Putamen (tissue), 1 donor: Measurements from ENCODE around the gene MSANTD7.
"Not testable (repeated sequence)": the region's sequence is repeated elsewhere in the genome, so short reads cannot be mapped to it uniquely, and the experiment has no call there.

Experiments
- DNase-seq: peaks from one replicate; pipeline ENCODE4 v3.0.0-alpha.2; 2016; ENCODE audit warnings: low spot score

The MSANTD7 gene

GRCh38 chr10:14837003-14837756, 926 bp upstream of the MSANTD7 start:
- DNase-seq: no peak

- DNase-seq: peak; percentile 16
Observed at GRCh38 chr10:14838582-14839304, 637 bp downstream of the MSANTD7 start.

GRCh38 chr10:14839305-14839695, 1.2 kb downstream of the MSANTD7 start:
- no peak for DNase-seq

GRCh38 chr10:14840178-14840577, 2.1 kb downstream of the MSANTD7 start:
- no peak for DNase-seq

GRCh38 chr10:14843327-14843988, 5.4 kb downstream of the MSANTD7 start:
- DNase-seq: no peak

- DNase-seq: no peak
Observed at GRCh38 chr10:14844948-14845347, 6.8 kb downstream of the MSANTD7 start.

GRCh38 chr10:14852236-14852635, 14.1 kb downstream of the MSANTD7 start:
- no peak for DNase-seq

GRCh38 chr10:14855453-14855852, 17.3 kb downstream of the MSANTD7 start:
- no peak for DNase-seq

- DNase-seq: no peak
Observed at GRCh38 chr10:14858338-14858960, 20.3 kb downstream of the MSANTD7 start.

GRCh38 chr10:14859043-14859442, 20.9 kb downstream of the MSANTD7 start:
- DNase-seq: no peak

- no peak for DNase-seq
Observed at GRCh38 chr10:14859775-14860174, 21.7 kb downstream of the MSANTD7 start.

- no peak for DNase-seq
Observed at GRCh38 chr10:14860791-14861190, 22.7 kb downstream of the MSANTD7 start.

GRCh38 chr10:14864466-14864865, 26.4 kb downstream of the MSANTD7 start:
- not testable (repeated sequence) for DNase-seq

GRCh38 chr10:14864871-14865270, 26.8 kb downstream of the MSANTD7 start:
- DNase-seq: not testable (repeated sequence)

- DNase-seq: no peak
Observed at GRCh38 chr10:14873090-14873760, 35.1 kb downstream of the MSANTD7 start.

GRCh38 chr10:14875941-14876340, 37.8 kb downstream of the MSANTD7 start:
- no peak for DNase-seq

- DNase-seq: no peak
Observed at GRCh38 chr10:14876764-14877163, 38.7 kb downstream of the MSANTD7 start.

- peak; percentile 96 for DNase-seq
Observed at GRCh38 chr10:14878266-14879123, 40.4 kb downstream of the MSANTD7 start, which contains the start of gene SUV39H2. TSS of gene SUV39H2 (plus strand) at chr10:14878866. CDS start at chr10:14878889, 23 bp downstream.

- peak; percentile 6 for DNase-seq
Observed at GRCh38 chr10:14879124-14879927, 41.2 kb downstream of the MSANTD7 start.

GRCh38 chr10:14879928-14880193, 41.8 kb downstream of the MSANTD7 start:
- no peak for DNase-seq
